HFFc6 (cell line): ENCODE measurements around the gene ARHGEF33. TPM values are rescaled to one million over a fixed set of nuclear protein-coding genes. Genes with fewer than 3 reads are reported as not detected.

Experiments used
- DNase-seq: peaks from one replicate; pipeline ENCODE4 v3.0.0-alpha.2; 2018
- H3K27ac Mint-ChIP-seq: 2 replicates; pipeline ENCODE4 v1.8.0; 2020; ENCODE audit warnings: mild to moderate bottlenecking, mixed read lengths
- H3K27me3 Mint-ChIP-seq: 2 replicates; pipeline ENCODE4 v1.8.0; 2021; ENCODE audit warnings: mild to moderate bottlenecking, moderate library complexity, mixed read lengths; ENCODE audit not compliant: insufficient read depth
- H3K36me3 Mint-ChIP-seq: 2 replicates; pipeline ENCODE4 v1.8.0; 2021; ENCODE audit warnings: low read depth, mixed read lengths
- H3K4me1 Mint-ChIP-seq: 2 replicates; pipeline ENCODE4 v1.8.0; 2020; ENCODE audit warnings: low read depth, mixed read lengths
- H3K4me3 Mint-ChIP-seq: 2 replicates; pipeline ENCODE4 v1.8.0; 2020; ENCODE audit warnings: mild to moderate bottlenecking, moderate library complexity, mixed read lengths
- H3K9me3 Mint-ChIP-seq: 2 replicates; pipeline ENCODE4 v1.8.0; 2020; ENCODE audit warnings: mild to moderate bottlenecking, mixed read lengths
- total RNA-seq, 6 experiments: library from RNA; stranded (reverse); fragmentation: NEBNext Ultra II Directional; extraction: Animal tissue kit (Norgen Biotek cat#: 25700); gene quantifications; 2 replicates in 1 of 6; 3 replicates in 5 of 6; pipeline ENCODE4 v1.2.3, GENCODE V29; 2021
- TF ChIP-seq, protein P1 (sequence below): fragments of 200-600 bp; sonication (generic); IDR thresholded peaks from 2 replicates; pipeline ENCODE4 v1.5.0; 2021; ENCODE audit warnings: antibody characterized with exemption, mild to moderate bottlenecking

ARHGEF33 gene
- total RNA-seq, 6 experiments from 2014 or later: 0.08 to 0.78 (median 0.21) TPM

DNA sequence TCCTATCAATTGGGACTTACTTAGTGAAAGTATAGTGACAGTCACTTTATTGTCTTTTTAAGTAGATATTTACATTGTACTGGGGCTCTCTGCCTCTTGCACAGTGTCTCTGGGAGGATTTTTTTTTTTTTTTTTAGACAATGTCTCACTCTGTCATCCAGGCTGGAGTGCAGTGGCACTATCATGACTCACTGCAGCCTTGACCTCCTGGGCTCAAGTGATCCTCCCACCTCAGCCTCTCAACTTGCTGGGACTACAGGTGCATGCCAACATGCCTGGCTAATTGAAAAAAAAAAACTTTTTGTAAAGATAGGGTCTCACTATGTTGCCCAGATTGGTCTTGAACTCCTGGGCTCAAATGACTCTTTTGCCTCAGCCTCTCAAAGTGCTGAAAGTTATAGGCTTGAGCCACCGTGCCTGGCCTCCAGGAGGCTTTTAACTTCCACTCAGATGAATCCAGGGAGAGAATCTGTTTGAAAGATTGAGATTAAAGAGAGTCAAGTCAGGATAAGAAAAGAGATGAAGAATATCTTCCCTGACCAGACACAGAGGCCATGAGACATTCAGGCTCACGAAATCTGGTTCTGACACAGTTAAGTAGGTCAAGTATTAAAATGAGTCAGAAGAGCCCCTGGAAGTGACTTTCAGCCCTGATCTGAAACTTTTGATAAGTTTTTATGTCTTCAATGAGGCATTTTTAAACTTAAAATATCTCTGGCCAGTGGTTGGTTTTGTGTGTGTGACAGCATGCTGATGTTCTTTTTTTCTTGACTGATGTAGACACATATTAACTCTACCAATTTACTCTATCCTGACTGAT, 18.3 kb downstream of the ARHGEF33 start:
- peaks cover 16% of the 10 kb centered on the region for H3K4me1 Mint-ChIP-seq
- no peak overlapping the region for H3K4me3 Mint-ChIP-seq
- no peak for DNase-seq
- H3K27ac Mint-ChIP-seq: no peak overlapping the region
- no peaks in the 10 kb centered on the region for H3K36me3 Mint-ChIP-seq
- peaks cover 3% of the 10 kb centered on the region for H3K27me3 Mint-ChIP-seq
- TF ChIP-seq, protein P1, sequence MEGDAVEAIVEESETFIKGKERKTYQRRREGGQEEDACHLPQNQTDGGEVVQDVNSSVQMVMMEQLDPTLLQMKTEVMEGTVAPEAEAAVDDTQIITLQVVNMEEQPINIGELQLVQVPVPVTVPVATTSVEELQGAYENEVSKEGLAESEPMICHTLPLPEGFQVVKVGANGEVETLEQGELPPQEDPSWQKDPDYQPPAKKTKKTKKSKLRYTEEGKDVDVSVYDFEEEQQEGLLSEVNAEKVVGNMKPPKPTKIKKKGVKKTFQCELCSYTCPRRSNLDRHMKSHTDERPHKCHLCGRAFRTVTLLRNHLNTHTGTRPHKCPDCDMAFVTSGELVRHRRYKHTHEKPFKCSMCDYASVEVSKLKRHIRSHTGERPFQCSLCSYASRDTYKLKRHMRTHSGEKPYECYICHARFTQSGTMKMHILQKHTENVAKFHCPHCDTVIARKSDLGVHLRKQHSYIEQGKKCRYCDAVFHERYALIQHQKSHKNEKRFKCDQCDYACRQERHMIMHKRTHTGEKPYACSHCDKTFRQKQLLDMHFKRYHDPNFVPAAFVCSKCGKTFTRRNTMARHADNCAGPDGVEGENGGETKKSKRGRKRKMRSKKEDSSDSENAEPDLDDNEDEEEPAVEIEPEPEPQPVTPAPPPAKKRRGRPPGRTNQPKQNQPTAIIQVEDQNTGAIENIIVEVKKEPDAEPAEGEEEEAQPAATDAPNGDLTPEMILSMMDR: no peak
- no peaks in the 10 kb centered on the region for H3K9me3 Mint-ChIP-seq

GRCh38 chr2:38909872-38910271, 20.2 kb downstream of the ARHGEF33 start:
- Mint-ChIP-seq H3K4me3 (no peak overlapping the region), H3K4me1 (peaks cover 16% of the 10 kb centered on the region), H3K27ac (no peak overlapping the region), H3K27me3 (peaks cover 3% of the 10 kb centered on the region), H3K36me3 (no peaks in the 10 kb centered on the region), H3K9me3 (no peaks in the 10 kb centered on the region)
- TF ChIP-seq, protein P1: no peak
- no peak for DNase-seq

GRCh38 chr2:38911191-38911590, 21.5 kb downstream of the ARHGEF33 start:
- H3K4me3 Mint-ChIP-seq: no peak overlapping the region
- H3K27me3 Mint-ChIP-seq: peaks cover 3% of the 10 kb centered on the region
- DNase-seq: no peak
- TF ChIP-seq, protein P1: no peak
- no peaks in the 10 kb centered on the region for H3K9me3 Mint-ChIP-seq
- no peak overlapping the region for H3K27ac Mint-ChIP-seq
- H3K36me3 Mint-ChIP-seq: no peaks in the 10 kb centered on the region
- peaks cover 16% of the 10 kb centered on the region for H3K4me1 Mint-ChIP-seq

- TF ChIP-seq, protein P1: no peak
- DNase-seq: no peak
- no peak overlapping the region for H3K4me3 Mint-ChIP-seq
Observed at GRCh38 chr2:38912619-38913018, 22.9 kb downstream of the ARHGEF33 start.

DNA sequence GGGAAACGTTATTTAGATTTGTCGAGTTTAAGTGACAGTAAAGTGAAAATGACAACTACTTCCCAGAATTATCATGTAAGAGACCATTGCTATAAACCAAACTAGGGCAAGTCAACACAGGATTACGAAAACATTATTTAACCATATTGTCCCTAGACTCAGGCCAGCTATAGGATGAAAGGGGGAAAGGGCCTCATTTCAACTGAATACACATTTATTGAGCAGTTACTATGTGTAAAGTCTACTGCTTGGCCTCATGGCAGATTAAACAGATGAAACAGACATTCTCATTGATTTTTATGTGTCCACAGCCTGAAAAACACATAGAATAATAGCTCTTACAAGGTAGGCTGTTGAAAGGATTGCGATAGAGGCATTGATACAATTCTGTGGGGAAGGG, 32.7 kb downstream of the ARHGEF33 start:
- Mint-ChIP-seq H3K27ac (no peak overlapping the region), H3K27me3 (no peaks in the 10 kb centered on the region; the same call in none of the 2 replicates), H3K4me1 (no peaks in the 10 kb centered on the region), H3K36me3 (no peaks in the 10 kb centered on the region), H3K9me3 (no peaks in the 10 kb centered on the region), H3K4me3 (no peak overlapping the region)
- TF ChIP-seq, protein P1: no peak
- no peak for DNase-seq

More at GRCh38 chr2:38912619-38913018, 22.9 kb downstream of the ARHGEF33 start:
- H3K4me1 Mint-ChIP-seq: peaks cover 13% of the 10 kb centered on the region
- H3K27me3 Mint-ChIP-seq: no peaks in the 10 kb centered on the region; the same call in 1 of the 2 replicates
- H3K9me3 Mint-ChIP-seq: no peaks in the 10 kb centered on the region
- H3K36me3 Mint-ChIP-seq: no peaks in the 10 kb centered on the region
- H3K27ac Mint-ChIP-seq: no peak overlapping the region
